ENCODE measurements around the gene BUD13. TPM values are rescaled to one million over a fixed set of nuclear protein-coding genes. Genes with fewer than 3 reads are reported as not detected.

The BUD13 gene
- total and polyA plus RNA-seq, 10 of the 15 experiments (the other 5 are each of a cell fraction or from before 2014, with no cell fraction given) = 10.9 to 36.5 (median 24.7) TPM

GRCh38 chr11:116821050-116821918 lies 48.5 kb upstream of the BUD13 start (continued):
- TF ChIP-seq ZBTB40 (IDR thresholded peaks at IDR 0.05; ENCODE audit: borderline replicate concordance) (no peak), E2F8 (IDR thresholded peaks at IDR 0.05; ENCODE audit: low read depth, partially characterized antibody) (no peak), CREB1 (IDR thresholded peaks at IDR 0.05; ENCODE audit: low read depth) (no peak), ATF3 (IDR thresholded peaks at IDR 0.05; ENCODE audit: borderline replicate concordance, extremely low read depth, low read depth, low read length) (no peak), RELA (IDR thresholded peaks at IDR 0.05; ENCODE audit: borderline replicate concordance, partially characterized antibody) (no peak), ZNF274 (IDR thresholded peaks at IDR 0.05; ENCODE audit: insufficient read depth, insufficient read length) (no peak), MTA3 (IDR thresholded peaks at IDR 0.05; ENCODE audit: borderline replicate concordance, low read length) (no peak), NBN (IDR thresholded peaks at IDR 0.05) (no peak), ZNF384 (IDR thresholded peaks at IDR 0.05; ENCODE audit: borderline replicate concordance, low read depth, low read length) (no peak), SIN3A (IDR thresholded peaks at IDR 0.05; ENCODE audit: low read depth, low read length) (no peak)
